Neural cell (in vitro differentiated cells): ENCODE data around the gene GPR3. TPM values are rescaled to one million over a fixed set of nuclear protein-coding genes. Genes with fewer than 3 reads are reported as not detected.
A peak's percentile ranks its signal among the peaks of the same experiment; 100 is the strongest.

Source experiments
- H2AFZ ChIP-seq: fragments of 200-600, 300-800 bp; sonication (generic), shearing (Covaris generic); 2 replicates; pipeline ENCODE4 v1.6.0; 2014; ENCODE audit warnings: low read depth, mild to moderate bottlenecking, antibody characterized with exemption, low read length, moderate library complexity
- H3F3A ChIP-seq: fragments of 200-600 bp; shearing (Covaris generic); 2 replicates; pipeline ENCODE4 v1.6.1; 2016; ENCODE audit warnings: mild to moderate bottlenecking, moderate library complexity, mixed read lengths, antibody characterized with exemption, low read length; ENCODE audit not compliant: insufficient read depth, poor library complexity, severe bottlenecking
- H3K27ac ChIP-seq: fragments of 200-600, 300-800 bp; sonication (generic), shearing (Covaris generic); 2 replicates; pipeline ENCODE4 v1.5.1; 2014; ENCODE audit warnings: mild to moderate bottlenecking, low read length, moderate library complexity
- H3K27me3 ChIP-seq: fragments of 300-800, 200-600 bp; sonication (generic), shearing (Covaris generic); 2 replicates; pipeline ENCODE4 v1.6.0; 2014; ENCODE audit warnings: mild to moderate bottlenecking, low read depth, low read length, moderate library complexity; ENCODE audit not compliant: insufficient read depth
- H3K36me3 ChIP-seq: fragments of 300-800, 200-600 bp; sonication (generic), shearing (Covaris generic); 2 replicates; pipeline ENCODE4 v1.5.1; 2014; ENCODE audit warnings: mild to moderate bottlenecking, antibody characterized with exemption, low read length, moderate library complexity; ENCODE audit not compliant: insufficient read depth
- H3K4me2 ChIP-seq: fragments of 300-800, 200-600 bp; sonication (generic), shearing (Covaris generic); 2 replicates; pipeline ENCODE4 v1.6.0; 2014; ENCODE audit warnings: mild to moderate bottlenecking, low read length
- H3K4me3 ChIP-seq: fragments of 300-800, 200-600 bp; sonication (generic), shearing (Covaris generic); 2 replicates; pipeline ENCODE4 v1.5.1; 2014; ENCODE audit warnings: mild to moderate bottlenecking, low read length, moderate library complexity
- H3K79me2 ChIP-seq: fragments of 200-600 bp; shearing (Covaris generic); replicated peaks from 2 replicates; pipeline ENCODE4 v1.6.0; 2014; ENCODE audit warnings: mild to moderate bottlenecking, low read length, moderate library complexity; ENCODE audit not compliant: insufficient read depth
- H3K9ac ChIP-seq: fragments of 300-800, 200-600 bp; sonication (generic), shearing (Covaris generic); 2 replicates; pipeline ENCODE4 v1.6.1; 2016; ENCODE audit warnings: mild to moderate bottlenecking, low read length, mixed read lengths
- H3K9me2 ChIP-seq: fragments of 200-600 bp; shearing (Covaris generic); 2 replicates; pipeline ENCODE4 v1.6.1; 2016; ENCODE audit warnings: mild to moderate bottlenecking, low read length, mixed read lengths; ENCODE audit not compliant: insufficient read depth
- H3K9me3 ChIP-seq: fragments of 200-600, 300-800 bp; sonication (generic), shearing (Covaris generic); 2 replicates; pipeline ENCODE4 v1.6.1; 2016; ENCODE audit warnings: mild to moderate bottlenecking, mixed run types, low read length, moderate library complexity, mixed read lengths
- H4K20me1 ChIP-seq: fragments of 200-600 bp; shearing (Covaris generic); 2 replicates; pipeline ENCODE4 v1.6.1; 2016; ENCODE audit warnings: mild to moderate bottlenecking, mixed run types; ENCODE audit not compliant: insufficient read depth
- EP300 ChIP-seq: fragments of 450-650 bp; conservative IDR thresholded peaks from 2 replicates; pipeline ENCODE4 v1.6.1; 2014; ENCODE audit warnings: antibody characterized with exemption, mild to moderate bottlenecking, moderate library complexity; ENCODE audit not compliant: poor library complexity, severe bottlenecking
- EZH2 ChIP-seq: fragments of 200-600, 300-800 bp; shearing (Covaris generic), sonication (generic); IDR thresholded peaks from 2 replicates; pipeline ENCODE4 v1.6.1; 2014; ENCODE audit warnings: antibody characterized with exemption, low read length, borderline replicate concordance, mild to moderate bottlenecking; ENCODE audit not compliant: insufficient read depth, poor library complexity, severe bottlenecking
- MXI1 ChIP-seq: fragments of 450-650 bp; conservative IDR thresholded peaks from 2 replicates; pipeline ENCODE4 v1.6.1; 2014; ENCODE audit warnings: antibody characterized with exemption, mild to moderate bottlenecking; ENCODE audit not compliant: poor library complexity, severe bottlenecking
- POLR2AphosphoS5 ChIP-seq: IDR thresholded peaks from 2 replicates; pipeline ENCODE4 v1.6.1; 2012
- RAD21 ChIP-seq: fragments of 450-650 bp; conservative IDR thresholded peaks from 2 replicates; pipeline ENCODE4 v1.6.1; 2014; ENCODE audit warnings: antibody characterized with exemption, mild to moderate bottlenecking, moderate library complexity
- REST ChIP-seq: IDR thresholded peaks from 2 replicates; pipeline ENCODE4 v1.6.1; 2012; ENCODE audit warnings: borderline replicate concordance
- SMC3 ChIP-seq: fragments of 450-650 bp; conservative IDR thresholded peaks from 2 replicates; pipeline ENCODE4 v1.6.1; 2014; ENCODE audit warnings: antibody characterized with exemption, mild to moderate bottlenecking, moderate library complexity; ENCODE audit not compliant: poor library complexity
- TAF1 ChIP-seq: IDR thresholded peaks from 2 replicates; pipeline ENCODE4 v1.6.1; 2012; ENCODE audit warnings: low read depth
- polyA plus RNA-seq: library from polyadenylated mRNA; depleted of rRNA; stranded (reverse); fragments of >200 nt; gene quantifications from 2 replicates; pipeline ENCODE4 v1.2.3, GENCODE V29; 2014
- TF ChIP-seq, protein P1 (sequence below): fragments of 450-650 bp; IDR thresholded peaks from 2 replicates; pipeline ENCODE4 v1.5.1; 2014; ENCODE audit warnings: antibody characterized with exemption, mild to moderate bottlenecking, moderate library complexity; ENCODE audit not compliant: poor library complexity, severe bottlenecking

GPR3 gene
- polyA plus RNA-seq, 1 donor from 2014 or later = 0.54 TPM

- no peak for TF ChIP-seq RAD21
- TF ChIP-seq, protein P1, sequence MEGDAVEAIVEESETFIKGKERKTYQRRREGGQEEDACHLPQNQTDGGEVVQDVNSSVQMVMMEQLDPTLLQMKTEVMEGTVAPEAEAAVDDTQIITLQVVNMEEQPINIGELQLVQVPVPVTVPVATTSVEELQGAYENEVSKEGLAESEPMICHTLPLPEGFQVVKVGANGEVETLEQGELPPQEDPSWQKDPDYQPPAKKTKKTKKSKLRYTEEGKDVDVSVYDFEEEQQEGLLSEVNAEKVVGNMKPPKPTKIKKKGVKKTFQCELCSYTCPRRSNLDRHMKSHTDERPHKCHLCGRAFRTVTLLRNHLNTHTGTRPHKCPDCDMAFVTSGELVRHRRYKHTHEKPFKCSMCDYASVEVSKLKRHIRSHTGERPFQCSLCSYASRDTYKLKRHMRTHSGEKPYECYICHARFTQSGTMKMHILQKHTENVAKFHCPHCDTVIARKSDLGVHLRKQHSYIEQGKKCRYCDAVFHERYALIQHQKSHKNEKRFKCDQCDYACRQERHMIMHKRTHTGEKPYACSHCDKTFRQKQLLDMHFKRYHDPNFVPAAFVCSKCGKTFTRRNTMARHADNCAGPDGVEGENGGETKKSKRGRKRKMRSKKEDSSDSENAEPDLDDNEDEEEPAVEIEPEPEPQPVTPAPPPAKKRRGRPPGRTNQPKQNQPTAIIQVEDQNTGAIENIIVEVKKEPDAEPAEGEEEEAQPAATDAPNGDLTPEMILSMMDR = no peak
- TF ChIP-seq MXI1 = no peak
- no peak for TF ChIP-seq EP300
- TF ChIP-seq REST = no peak
- no peak for TF ChIP-seq SMC3
- TF ChIP-seq POLR2AphosphoS5 = no peak
- no peak for TF ChIP-seq TAF1
- no peak for TF ChIP-seq EZH2
- Histone ChIP-seq H3K27me3 (no peaks in the 10 kb centered on the region), H3K4me3 (no peak overlapping the region), H3K36me3 (no peaks in the 10 kb centered on the region), H3K9me3 (no peaks in the 10 kb centered on the region), H3F3A (no peaks in the 10 kb centered on the region), H3K27ac (peak overlapping the region; percentile 57), H3K9ac (peak overlapping the region; percentile 40), H3K4me2 (no peak overlapping the region), H2AFZ (no peak overlapping the region), H3K9me2 (no peaks in the 10 kb centered on the region), H3K79me2 (no peaks in the 10 kb centered on the region), H4K20me1 (no peaks in the 10 kb centered on the region)
Measured at GRCh38 chr1:27398405-27399149, 6.2 kb downstream of the GPR3 start.

GRCh38 chr1:27399251-27400025 is 7.0 kb downstream of the GPR3 start:
- Histone ChIP-seq H3K27me3 (no peaks in the 10 kb centered on the region), H3K9me2 (no peaks in the 10 kb centered on the region), H3K9ac (peak overlapping the region; percentile 40), H3K9me3 (no peaks in the 10 kb centered on the region), H3K36me3 (no peaks in the 10 kb centered on the region), H3F3A (no peaks in the 10 kb centered on the region), H2AFZ (no peak overlapping the region), H3K4me2 (no peak overlapping the region), H3K79me2 (no peaks in the 10 kb centered on the region), H3K4me3 (no peak overlapping the region), H4K20me1 (no peaks in the 10 kb centered on the region), H3K27ac (peak overlapping the region; percentile 57)
- TF ChIP-seq REST = peak; percentile 38
- TF ChIP-seq EP300 = no peak
